Mesenteric fat pad (tissue), 1 donor: ENCODE results near the gene PPY. TPM values are rescaled to one million over a fixed set of nuclear protein-coding genes. Genes with fewer than 3 reads are reported as not detected.
"Not testable (repeated sequence)": the region's sequence is repeated elsewhere in the genome, so short reads cannot be mapped to it uniquely, and the experiment has no call there.

Experiments
- DNase-seq: peaks from one replicate; pipeline ENCODE4 v3.0.0-alpha.2; 2020; ENCODE audit warnings: low spot score
- total RNA-seq: library from RNA; stranded (reverse); fragmentation: NEBNext Ultra II Directional; extraction: Animal tissue kit (Norgen Biotek cat#: 25700); gene quantifications from one replicate; pipeline ENCODE4 v1.2.1, GENCODE V29; 2021
- donor health status: DM: yes; HTN: yes; CAD: no.

Gene PPY
- total RNA-seq, 1 donor from 2014 or later = not detected

DNA sequence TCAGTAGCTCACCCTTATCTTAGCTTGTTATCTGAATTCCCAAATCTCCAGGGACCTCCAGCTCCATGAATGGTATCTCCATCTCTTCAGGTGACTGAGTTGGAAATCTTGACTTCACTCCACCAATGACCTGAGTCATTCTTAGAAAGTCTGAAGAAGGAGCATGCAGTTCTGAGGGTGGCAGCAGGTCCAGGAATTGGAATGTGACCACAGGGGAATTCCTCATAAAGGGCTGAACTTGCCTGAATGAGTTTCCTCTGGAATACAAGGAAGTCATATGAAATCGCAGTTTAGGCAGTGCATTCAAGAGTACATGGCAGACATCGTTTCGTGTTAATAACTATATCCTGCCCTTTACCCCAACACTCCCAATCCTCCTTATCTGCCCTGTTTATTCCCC lies 24.0 kb upstream of the PPY start:
- DNase-seq = no peak

DNA sequence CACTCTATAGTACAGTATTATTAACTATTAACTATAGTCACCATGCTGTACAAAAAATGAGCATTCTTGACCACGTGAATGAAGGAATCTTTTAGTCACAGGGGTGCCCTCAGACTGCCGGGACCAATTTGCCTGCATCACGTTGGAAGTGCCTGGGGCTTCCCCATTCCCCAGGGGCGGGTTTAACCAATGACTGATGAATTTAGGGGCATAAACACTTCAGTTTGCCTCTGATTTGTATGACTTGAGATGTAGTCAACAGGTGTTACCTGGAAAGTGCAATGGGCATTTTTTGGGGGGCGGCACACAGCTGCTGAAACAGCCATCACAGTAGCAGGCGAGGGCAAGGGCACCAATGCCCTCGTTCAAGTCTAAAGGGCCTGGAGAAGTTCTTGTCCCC lies 20.2 kb upstream of the PPY start:
- no peak for DNase-seq

DNA sequence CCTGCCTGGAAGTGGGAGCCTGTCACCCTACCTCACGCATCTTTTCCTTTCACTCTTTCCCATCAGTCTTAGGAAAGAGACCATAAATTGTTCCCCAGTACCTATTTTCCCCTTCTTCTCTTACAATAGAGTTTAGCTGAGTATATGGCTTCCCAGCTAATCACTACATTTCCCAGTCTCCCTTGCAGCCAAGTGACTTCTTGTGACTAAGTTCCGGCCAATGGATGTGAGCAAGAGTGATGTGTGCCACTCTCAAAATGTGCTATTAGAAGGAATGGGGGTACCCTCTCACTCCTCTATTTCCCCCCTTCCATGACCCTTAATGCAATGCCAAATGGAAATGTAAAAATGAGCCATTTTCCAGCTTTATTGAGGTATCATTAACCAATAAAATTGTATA lies 19.7 kb upstream of the PPY start:
- DNase-seq = no peak

DNA sequence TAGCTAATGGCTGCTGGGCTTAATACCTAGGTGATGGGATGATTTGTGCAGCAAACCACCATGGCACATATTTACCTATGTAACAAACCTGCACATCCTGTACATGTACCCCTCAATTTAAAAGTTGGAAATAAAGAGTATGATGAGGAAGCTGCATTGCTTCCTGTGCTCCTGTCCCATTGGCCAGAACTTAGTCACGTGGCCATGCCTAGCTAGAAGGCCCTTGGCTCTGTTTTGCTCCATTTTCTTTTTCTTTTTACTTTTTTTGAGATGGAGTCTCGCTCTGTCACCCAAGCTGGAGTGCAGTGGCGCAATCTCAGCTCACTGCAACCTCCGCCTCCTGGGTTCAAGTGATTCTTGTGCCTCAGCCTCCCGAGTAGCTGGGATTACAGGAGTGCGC lies 19.0 kb upstream of the PPY start:
- DNase-seq = not testable (repeated sequence)

DNA sequence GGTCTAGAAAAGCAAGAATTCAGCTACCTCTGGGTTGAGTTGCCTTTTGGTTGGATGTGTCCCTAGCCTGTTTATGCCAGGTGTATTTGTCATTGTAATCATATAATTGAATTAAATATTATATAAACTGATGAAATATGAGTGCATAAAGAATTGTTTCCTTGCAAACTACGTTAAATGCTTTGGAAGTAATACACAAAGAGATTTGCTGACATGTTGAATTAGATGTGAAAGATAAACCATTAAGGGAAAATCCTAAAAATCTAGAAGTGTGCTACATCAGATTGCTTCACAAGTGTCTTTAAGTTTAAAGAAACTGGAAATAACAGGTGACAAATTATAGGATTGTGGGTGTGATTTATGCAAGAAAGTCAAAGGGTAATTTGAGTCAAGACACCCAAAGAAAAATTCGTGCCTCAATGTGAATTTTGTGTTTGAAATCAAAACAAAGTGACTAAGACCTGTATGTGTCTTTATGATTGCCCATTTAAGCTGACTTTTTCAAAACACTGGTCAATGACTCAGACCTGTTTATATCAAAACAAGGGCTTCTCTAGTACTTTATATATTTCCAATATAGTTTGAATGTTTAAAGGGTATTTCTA lies 16.6 kb upstream of the PPY start:
- DNase-seq = no peak

DNA sequence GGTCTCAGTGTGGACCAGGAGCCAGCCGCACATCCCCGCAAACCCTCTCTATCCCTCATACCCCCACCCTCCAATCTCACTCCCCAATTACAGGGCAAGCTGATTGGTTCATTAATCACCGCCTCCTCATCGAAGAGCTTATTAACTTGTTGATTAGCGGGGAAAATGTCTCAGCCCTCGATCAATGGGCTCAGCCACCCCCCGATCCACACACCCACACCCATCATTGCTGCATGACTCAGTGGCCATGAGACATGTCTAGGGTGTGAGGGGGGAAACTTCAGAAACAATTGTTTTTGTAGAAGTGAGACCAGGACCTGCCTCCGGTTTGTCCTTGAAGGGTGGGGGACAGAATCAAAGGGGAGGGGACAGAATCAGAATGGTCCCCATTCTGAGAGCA lies 13.9 kb upstream of the PPY start:
- no peak for DNase-seq

DNA sequence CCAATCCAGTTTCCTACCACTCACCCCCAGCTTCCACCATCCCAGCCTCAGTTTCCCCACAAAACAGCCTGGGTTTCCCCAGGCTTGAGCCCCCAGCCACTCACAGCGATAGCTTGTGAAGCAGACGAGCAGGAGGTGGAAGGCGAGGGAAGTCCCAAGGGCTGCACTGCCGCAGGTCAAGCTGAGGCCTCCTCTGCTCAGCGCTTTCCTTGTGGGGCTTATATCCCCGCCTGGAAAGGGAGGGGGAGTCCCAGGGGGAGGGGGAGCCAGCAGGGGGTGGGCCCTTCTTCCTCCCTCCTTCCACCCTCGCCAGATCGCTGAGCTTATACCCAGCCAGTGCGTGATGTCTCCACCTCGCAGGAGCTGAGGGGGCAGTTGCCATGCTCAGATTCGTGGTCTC lies 11.5 kb upstream of the PPY start, which contains the start of gene PYY:
Gene PYY (minus strand): TSS at position 195 of the 400 bp plus-strand sequence. CDS start 457 bp downstream, outside the sequence.
- no peak for DNase-seq

DNA sequence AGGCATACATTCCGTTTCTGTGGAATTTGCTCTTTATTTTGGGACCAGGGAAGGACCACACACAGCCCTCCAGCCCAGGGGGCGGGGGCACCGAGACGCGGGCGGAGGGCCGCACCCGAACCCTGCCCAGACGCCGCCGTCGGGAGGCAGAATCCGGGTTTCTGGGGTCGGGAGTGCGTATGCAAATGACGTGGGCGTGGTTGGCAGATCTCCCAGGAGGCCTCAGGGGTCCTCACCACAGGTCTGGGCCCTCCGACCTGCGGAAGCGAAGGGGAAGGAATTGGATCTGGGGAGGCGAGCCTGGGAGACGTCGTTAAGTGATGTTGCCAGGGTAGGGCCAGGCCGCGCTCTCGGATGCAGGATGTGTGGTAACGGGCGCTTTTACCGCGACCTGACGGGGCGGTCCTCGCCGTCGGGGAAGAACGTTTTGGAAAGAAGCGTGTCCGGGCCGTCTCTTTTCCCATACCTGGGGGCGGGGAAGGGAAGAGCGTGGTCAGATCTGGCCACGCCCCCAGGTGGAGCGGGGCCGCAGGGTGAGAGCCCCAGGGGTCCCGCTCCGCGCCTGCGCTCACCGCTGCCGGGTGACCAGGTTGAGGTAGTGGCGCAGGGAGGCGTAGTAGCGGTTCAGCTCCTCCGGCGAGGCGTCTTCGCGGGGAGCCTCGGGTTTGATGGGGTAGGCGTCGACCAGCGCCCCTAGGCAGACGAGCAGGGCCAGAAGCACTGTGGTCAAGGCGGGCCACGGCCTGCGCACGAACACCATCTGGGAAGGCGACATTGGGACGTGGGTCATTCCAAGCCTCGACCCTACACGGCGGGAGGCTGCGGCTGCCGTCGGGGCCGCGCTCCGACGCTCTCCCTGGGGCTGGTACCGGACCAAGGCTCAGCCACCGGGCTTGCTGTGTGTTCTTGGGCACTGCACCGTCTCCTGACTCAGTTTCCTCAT lies 10.7 kb upstream of the PPY start:
- DNase-seq = no peak

DNA sequence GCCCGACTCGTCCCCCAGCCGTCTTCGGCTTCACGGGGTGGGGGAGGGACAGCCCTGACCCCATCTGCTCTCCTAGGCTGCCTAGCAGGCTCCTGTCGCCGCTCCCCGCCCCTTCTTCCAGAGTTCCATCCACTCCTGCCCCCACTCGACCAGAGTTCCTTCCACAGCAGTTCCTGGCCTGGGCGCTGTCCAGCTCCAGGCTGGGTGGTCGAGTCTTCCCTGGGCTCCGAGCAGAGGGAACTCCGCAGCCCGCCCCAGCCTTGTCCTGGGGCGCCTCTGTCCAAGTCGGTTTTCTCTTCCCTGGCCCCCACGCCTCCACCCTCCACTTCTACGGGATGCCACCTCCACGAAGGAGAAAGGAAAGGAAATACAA lies 10.1 kb upstream of the PPY start:
- no peak for DNase-seq

DNA sequence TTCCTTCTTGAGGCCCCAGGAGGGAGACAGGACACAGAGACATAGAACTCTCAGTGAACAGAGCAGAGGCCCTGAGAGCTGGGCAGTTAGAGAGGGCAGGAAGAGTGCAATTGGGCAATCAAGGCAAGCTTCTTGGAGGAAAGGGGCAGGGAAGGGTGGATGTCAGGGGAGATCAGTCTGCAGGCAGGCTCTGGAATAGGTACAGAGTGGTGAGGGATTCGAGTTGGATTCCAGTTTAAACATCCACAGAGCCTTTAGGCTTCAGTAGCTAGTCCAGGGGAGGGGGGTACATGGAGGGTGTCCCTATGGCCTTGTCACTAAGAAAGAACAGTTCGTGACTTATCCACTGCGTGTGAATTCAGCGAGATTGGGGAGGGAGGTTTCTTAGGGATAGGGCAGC lies 9.5 kb upstream of the PPY start:
- no peak for DNase-seq

DNA sequence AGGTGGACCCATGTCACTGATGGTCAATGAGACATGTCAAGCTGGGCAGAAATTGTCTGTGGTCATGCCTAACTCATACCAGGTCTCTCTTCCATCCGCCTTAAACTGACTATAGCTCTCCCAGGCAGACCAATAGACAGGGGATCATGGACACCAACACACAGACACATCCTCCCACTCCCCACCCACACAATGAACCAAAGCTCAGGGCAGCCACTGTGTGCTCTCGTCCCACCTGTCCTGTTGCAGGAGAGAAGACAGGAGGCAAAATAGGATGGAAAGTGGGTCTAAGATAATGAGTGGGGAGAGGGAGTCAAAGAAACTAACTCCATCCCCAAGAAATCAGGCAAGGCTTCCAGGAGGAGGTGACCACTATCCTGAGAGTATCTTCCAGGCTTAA lies 8.3 kb upstream of the PPY start:
- no peak for DNase-seq

DNA sequence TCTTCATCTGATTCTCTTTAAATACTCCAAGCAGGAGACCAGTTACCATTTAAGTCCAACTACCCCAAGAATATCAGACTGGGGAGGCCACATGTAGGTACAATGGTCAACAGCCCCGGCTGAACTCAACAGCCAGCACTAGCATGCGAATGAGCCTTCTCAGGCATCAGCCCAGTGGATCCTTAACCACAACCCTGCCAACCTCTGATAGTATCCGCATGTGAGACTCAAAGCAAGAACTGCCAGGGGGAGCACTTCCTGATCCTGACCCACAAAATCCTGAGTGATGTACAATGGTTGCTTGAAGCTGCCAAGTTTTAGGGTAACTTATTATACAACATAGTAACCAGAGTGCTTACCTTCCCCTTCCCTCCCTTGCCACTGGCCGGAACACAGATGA lies 7.5 kb upstream of the PPY start:
- no peak for DNase-seq

DNA sequence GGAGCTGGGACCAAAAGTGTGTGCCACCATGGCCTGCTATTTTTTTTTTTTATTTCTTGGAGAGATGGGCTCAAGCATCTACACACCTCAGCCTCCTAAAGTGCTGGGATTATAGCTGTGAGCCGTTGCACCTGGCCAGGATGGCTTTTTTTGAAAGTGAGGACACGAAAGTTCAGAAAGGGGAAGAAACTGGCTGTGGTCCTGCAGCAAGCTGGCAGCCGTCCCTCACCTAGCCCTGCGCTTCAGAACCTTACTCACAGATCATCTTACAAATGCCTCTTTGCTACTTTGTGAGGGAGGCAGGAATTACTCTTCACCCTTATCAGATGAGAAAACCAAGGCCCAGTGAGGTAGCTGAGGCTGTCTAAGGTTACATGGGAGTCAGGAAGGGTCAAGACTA lies 4.5 kb upstream of the PPY start:
- DNase-seq = no peak

DNA sequence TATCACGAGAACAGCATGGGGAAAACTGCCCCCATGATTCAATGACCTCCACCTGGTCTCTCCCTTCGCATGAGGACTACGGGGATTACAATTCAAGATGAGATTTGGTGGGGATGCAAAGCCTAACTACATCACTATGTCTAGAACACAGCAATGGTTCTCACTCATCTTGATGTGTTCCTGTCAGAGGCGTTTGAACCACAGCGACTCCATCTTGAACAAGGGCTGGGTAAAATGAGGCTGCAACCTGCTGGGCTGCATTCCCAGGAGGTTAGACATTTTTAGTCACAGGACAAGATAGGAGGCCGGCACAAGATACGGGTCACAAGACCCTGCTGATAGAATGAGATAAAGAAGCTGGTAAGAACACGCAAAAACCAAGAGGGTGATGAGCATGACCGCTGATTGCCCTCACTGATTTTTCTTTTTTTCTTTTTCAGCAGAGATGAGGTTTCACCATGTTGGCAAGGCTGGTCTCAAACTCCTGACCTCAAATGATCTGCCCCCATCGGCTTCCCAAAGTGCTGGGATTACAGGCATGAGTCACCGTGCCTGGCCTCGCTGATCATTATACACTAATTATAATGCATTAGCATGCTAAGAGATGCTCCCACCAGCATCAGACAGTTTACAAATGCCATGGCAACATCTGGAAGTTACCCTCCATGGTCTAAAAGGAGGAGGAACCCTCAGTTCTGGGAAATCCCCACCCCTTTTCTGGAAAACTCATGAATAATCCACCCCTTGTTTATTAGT lies 3.0 kb upstream of the PPY start:
- no peak for DNase-seq

DNA sequence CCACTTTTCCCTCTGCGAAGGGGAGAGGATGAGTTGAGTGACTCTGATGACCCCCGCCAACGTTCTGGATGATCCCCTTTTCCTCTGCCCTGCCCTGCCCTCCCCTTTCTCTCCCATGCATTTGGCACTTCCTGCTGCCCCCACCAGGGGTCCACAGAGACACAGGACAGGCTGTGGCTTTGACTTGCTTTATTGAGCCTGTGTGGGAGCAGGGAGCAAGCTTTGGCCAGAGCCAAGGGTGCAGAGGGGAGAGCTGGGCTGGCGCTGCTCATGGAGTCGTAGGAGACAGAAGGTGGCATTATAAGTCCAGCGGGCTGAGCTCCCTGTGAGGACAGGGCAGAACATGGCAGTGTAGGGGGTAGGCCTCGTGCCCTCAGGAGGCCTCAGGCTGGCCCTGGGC lies 1.6 kb downstream of the PPY start:
- DNase-seq = no peak

DNA sequence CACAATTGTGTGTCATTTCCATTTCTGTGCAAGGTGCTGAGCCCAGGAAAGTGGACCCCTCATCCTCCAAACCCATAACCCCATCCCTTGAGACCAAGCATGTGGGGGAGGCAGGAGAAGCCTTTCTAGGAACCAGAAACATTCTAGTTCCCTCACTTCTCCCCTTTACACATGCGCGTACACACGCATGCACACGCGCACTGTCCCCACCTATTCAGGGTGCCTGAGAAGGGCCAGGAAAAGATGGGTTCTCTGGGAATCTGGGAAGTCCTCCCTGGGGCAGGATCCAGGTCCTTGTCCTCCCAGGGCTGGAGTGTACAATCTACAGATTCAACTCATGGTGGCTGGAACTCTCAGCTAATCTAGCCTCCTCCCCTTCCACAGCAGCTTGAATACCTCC lies 2.4 kb downstream of the PPY start:
- no peak for DNase-seq

DNA sequence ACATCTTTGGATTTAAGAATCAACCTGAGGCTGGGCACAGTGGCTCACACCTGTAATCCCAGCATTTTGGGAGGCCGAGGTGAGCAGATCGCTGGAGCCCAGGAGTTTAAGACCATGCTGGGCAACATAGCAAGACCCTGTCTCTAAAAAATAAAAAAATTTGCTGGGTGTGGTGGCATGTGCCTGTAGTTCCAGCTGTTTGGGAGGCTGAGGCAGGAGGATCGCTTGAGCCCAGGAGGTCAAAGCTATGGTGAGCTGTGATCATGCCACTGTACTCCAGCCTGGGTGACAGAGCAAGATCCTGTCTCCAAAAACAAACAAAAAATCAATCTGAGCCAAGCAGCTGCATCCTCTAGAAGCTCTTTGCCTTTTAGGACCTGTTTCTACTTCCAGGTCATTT lies 2.8 kb downstream of the PPY start:
- not testable (repeated sequence) for DNase-seq

DNA sequence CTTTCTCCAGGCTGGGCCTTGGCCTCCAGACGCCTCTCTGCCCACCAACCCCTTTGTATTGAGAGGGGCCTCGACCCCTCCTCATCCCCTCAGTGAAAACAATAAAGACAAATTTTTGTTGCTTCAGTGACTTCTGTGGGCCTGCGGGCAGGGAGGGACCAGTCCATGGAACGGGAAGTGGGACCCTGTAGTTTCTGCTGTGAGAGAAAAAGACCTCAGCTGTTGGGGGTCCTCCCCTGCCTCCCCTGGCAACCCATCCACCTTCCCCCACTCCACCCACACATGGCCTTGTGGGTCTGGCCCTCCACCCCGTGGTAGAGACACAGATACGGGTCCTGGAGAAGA lies 3.5 kb downstream of the PPY start:
- DNase-seq = no peak

DNA sequence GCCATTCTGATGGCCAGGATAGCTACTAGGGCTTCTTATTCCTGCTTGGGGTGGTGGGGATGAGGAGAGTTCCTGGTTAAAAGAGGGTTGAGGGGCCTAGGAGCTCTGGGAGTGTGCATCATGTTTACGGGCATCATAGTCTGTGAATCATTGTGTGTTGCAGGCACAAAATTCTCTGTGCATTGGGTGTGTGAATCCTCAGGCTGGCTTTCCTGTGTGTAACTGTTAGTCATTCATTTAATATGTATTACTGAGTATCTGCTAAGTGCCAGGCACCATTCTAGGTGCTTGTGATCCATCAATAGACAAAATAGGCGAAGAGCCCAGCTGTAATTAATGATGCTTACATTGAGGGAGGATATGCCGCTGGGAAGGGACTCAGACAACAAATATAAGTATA lies 5.8 kb downstream of the PPY start:
- no peak for DNase-seq

DNA sequence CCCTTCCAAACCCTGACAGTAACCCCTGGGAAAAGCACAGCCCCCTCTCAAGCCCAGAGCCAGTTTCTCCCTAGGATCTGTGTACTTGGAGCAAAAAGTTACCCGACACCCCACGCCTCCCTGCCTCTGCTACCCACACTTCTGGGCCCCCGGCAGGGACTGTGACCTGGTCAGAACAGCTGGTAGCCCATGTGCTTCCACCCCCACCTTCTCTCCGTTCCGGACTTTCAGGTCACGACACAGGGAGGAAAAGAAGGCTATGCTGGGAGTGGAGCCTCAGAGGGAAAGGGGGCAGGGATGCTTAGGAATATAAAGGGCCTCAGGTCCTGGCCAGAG lies 6.4 kb downstream of the PPY start:
- no peak for DNase-seq

DNA sequence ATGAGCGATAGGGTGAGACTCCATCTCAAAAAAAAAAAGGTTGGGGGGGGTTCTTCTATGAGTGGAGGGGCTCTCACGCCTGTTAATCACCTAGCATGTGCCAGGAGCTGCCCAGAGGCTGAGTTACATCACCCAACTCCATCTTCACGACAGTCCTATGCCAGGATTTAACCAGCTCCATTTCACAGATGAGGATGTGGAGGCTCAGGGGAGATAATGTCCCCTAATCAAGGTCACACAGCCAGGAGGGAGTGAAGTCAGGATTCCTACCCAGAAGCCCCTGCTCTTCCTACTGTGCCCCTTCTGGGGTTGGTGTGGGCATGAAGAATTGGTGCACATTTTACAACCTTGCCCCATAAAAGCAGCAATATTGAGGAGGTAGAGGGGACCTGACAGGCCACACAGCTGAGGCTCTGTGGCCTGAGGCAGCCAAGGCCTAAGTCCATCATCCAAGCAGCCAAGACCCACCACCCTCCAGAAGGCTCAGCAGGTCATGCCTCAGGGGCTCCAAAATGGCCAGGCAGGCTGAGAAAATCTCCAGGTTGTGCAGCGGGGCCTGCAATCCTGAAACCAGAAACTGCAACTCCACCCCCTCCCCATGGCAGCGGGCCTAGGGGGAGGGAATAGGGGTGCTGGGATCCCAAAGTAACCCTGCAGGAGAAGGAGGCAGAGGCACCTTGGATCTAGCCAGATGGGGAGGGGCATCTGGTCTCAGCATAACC lies 6.9 kb downstream of the PPY start:
- DNase-seq = no peak

DNA sequence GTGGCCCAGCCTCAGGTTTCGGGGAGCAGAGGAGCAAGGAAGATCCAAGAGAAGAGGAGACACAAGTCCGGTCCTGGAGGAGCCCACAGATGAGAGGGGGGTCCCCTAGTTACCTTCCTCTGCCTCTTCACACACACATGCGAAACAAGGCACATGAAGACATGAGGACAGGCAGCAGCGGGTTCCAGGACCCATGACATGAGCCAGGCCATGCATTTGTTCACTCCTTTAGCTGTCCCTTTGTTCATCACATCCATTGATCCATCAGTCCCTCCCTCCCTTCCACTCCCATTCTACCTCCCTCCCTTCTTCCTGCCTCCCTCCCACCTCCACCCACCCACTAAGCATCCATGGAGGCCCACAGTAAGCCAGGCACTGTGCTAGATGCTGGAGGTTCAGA lies 9.4 kb downstream of the PPY start:
- no peak for DNase-seq
